NCI-H2107 (cell line): ENCODE data around the gene ZBTB44.
"Not testable (repeated sequence)": the region's sequence is repeated elsewhere in the genome, so short reads cannot be mapped to it uniquely, and the experiment has no call there.

ENCODE experiments used
- DNase-seq: peaks from one replicate; lab custom pipeline; 2025; lab: John Stamatoyannopoulos, UW

The ZBTB44 gene, protein sequence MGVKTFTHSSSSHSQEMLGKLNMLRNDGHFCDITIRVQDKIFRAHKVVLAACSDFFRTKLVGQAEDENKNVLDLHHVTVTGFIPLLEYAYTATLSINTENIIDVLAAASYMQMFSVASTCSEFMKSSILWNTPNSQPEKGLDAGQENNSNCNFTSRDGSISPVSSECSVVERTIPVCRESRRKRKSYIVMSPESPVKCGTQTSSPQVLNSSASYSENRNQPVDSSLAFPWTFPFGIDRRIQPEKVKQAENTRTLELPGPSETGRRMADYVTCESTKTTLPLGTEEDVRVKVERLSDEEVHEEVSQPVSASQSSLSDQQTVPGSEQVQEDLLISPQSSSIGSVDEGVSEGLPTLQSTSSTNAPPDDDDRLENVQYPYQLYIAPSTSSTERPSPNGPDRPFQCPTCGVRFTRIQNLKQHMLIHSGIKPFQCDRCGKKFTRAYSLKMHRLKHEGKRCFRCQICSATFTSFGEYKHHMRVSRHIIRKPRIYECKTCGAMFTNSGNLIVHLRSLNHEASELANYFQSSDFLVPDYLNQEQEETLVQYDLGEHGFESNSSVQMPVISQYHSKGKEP

DNA sequence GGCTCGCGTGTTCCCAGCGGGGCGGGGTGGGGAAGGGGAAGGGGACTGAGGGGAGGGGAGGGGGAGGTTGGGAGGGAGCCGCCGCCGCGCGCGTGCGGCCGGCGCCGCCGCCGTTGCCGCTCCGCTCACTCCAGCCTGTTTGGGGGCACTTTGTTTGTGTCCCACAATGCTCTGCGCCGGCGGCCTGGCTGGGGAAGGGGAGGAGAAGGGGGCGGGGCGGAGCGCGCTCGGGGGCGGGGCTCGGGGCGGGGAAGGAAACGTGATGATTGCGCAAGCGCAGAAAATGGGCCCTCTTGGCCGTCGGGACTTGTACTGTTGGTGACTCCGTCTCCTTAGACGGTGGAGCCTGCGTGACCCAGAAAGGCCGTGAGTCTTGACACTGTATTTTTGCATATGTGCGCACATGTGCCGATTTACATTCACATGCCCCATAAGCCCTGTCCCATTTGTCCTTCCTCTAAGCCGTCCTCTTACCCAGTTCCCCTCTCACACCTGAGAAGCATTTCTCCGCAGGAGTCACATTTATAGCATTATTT is at the start of gene ZBTB44:
Gene ZBTB44 (minus strand): TSS at position 168 of the 536 bp plus-strand sequence. CDS start 53,044 bp downstream, outside the sequence.
- peak; percentile 89 for DNase-seq

DNA sequence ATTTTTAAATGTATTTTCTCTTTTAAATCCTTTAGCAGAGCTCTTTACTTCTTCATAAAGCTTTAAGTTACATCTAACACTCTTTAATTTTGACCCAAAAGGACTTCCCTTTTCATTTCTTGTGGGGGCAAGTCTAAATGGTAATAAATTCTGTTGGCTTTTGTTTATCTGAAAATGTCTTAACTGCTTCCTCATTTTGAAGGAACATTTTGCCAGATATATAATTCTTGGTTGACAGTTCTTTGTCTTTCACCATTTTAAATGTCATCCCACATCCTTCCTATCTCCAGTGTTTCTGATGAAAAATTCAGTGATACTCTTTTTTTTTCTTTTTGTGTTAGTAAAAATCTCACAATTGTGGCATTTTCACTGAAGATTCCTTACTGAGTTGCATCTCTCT is 44.7 kb upstream of the ZBTB44 start:
- DNase-seq: no peak

DNA sequence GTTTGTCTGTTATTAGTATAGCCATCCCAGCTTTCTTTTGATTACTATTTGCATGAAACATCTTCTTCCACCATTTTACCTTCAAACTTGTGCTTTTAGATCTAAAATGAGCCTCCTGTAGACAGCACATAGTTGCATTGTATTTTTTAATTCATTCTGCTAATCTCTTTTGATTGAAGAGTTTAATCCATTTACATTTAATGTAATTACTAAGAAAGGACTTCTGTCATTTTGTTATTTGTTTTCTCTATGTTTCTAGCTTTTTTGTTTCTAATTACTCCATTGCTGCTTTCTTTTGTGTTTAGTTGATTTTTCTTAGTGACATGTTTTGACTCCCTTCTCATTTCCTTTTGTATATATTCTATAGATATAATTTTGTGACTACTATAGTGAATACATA is 43.7 kb upstream of the ZBTB44 start:
- DNase-seq: no peak

DNA sequence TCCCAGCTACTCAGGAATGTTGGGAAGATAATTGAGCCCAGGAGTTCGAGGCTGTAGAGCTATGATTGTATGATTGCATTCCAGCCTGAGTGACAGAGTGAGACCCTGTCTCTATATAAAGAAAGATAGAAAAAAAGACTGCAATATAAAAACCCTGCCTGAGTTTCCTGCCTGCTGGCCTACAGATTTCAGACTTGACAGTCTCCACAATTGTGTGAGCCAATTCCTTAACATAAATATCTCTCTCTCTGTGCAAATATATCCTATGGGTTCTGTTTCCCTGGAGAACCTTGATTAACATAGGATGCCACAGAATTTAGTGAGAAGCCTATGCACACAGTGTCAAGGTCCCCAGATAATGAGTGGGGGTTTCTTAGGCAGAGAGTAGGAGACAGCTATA is 32.5 kb upstream of the ZBTB44 start:
- DNase-seq: no peak

DNA sequence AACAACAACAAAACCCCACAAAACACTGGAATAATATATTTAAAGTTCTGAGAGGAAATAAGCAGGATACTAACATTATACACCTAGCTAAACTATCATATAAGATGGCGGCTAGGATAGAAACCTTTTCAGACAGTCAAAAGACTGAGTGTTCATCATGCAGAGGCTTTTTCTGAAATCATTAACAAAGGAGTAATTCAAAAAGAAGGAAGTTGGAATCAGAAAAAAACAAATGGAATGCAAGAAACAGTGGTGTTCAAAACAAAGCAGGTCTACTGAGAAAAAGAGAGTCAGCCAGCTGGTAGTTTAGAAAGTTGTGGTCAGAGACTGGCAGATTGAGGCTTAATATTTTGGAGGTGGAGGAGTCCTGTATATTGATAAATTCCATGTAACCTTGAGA is 30.1 kb upstream of the ZBTB44 start:
- no peak for DNase-seq

DNA sequence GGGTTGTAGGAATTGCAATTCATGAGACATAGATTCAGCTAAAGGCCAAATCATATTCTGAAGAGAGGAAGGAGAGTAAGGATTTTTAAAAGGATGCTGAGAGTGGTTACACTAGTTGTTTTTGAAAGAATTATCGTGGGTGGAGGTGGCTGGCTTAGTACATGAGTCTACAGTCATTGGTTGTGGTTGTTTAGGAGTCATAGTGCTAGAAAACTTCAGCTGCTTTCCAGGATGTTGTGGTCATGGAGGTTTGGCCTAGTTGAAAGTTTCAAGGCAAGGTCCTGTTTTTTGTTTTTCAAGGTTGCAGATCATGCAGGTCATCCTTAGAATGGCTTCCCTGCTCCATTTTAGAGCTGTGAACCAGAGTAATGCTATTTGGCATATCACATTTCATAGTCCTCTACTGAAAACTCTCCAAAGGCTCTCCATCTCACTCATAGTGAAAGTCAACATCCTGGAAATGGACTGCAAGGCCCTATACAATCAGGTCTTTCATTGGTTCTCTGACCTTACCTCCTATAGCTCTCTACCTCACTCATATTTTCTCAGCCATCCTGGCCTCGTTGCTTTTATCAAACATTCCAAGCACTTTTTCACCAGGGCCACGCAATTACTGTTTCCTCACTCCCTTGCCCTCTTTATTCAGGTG is 26.1 kb upstream of the ZBTB44 start:
- no peak for DNase-seq

DNA sequence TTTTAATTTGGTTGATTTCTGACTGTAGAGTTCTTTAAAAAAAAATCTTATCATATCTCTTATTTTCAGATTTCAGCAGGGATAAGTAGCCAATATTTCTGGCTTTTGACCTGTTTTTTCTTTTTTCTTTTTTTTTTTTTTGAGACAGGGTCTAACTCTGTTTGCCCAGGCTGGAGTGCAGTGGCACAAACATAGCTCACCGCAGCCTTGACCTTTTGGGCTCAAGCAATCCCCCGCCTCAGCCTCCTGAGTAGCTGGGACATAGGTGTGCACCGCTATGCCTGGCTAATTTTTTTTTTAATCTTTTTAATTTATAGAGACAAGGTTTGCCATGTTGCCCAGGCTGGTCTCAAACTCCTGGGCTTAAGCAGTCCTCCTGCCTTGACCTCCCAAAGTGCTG is 23.9 kb upstream of the ZBTB44 start:
- DNase-seq: no peak

DNA sequence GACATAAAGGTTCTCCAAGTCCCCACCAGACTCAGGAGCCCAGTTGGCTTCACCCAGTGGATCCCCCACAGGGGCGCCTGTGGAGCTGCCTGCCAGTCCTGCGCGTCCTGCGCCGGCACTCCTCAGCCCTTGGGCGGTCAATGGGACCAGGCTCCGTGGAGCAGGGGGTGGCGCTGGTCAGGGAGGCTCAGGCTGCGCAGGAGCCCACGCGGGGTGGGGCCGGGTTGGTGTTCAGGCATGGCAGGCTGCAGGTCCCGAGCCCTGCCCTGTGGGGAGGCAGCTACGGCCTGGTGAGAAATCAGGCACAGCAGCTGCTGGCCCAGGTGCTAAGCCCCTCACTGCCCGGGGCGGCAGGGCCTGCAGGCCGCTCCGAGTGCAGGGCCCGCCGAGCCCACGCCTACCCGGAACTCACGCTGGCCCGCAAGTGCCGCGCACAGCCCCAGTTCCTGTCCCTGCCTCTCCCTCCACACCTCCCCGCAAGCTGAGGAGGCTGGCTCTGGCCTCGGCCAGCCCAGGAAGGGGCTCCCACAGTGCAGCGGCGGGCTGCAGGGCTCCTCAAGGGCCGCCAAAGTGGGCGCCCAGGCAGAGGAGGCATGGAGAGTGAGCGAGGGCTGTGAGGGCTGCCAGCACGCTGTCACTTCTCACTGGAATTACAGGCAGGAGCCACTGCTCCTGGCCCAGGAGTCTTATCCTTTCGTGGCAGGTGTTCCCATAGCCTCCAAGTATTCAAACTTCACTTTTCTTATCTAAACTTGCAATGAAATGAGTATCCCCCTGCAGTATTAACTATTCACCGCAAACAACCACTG is 22.8 kb upstream of the ZBTB44 start:
- no peak for DNase-seq

DNA sequence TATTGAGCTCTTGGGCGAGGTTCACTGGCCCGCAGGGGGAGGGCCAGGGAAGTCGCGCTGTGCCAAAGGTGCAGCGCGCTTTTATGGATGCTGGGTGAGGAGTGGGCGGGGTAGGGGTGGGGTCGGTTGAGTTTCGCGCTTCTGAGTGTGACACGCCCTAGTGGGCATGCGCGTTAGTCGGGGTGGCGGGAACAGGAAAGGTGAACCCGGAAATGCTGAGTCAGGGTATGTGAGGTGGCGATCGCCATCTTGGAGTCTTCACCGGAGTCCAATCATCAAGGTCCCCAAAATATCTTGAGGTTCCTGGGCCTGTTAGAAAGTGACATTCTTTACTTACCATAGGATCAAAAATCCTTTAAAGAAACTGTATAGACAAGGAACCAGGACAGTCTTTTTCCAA is 16.7 kb upstream of the ZBTB44 start:
- DNase-seq: not testable (repeated sequence)

DNA sequence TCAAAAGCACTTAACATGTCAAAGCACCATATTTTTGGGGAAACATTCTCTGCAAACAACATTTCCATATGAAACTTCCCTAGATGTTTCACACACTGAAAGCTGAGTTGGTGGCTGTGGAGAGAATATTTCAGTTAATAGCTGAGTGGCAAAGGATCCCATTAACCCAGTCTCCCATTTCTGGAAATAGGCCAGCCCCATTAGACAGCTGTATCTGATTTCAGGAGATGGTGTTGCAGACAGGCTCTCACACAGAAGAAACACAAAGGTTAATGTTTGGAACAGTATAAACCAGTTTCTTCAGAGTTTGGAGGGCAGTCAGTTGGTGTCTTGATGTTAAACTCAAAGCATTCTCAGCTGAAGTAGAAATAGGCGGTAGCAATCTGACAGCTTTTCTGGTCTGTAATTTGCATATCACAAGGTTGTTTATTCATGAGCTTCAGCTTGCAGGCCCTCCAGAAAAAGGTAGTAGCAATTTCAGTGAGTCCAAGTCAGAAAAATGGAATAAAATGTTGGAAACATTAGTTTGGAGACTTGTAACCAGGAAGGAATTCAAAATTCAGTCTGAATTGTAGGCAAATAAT is 15.5 kb upstream of the ZBTB44 start:
- peak; percentile 65 for DNase-seq

DNA sequence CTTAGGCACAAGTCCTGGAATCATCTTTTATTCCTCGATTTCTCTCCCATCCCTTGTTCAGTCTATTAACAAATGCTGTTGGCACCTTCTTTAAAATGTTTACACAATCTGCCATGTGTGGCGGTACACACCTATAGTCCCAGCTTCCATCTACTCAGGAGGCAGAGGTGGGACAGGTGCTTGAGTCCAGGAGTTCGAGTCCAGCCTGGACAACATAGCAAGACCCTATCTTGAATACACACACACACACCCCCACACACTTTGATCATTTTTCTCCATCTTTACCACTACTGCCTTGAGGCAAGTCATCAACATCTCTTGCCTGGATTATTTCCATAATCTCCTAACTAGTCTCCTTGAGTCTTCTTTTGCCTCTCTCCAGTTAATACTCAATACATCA is 13.7 kb upstream of the ZBTB44 start:
- no peak for DNase-seq

DNA sequence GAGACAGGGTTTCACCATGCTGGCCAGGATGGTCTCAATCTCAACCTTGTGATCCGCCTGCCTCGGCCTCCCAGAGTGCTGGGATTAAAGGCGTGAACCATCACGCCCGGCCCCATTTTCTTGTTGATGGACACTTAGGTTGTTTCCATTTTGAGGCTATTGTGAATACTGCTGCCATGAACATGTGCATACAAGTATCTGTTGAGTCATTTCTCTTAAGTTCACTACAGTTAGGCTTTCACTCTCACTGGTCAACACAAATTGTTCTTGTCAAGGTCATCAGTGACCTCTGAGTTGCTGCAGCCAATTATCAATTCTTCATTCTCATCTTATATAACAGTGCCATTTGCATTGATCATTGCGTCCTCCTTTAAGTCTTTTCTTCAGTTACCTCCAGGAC is 13.0 kb upstream of the ZBTB44 start:
- no peak for DNase-seq

DNA sequence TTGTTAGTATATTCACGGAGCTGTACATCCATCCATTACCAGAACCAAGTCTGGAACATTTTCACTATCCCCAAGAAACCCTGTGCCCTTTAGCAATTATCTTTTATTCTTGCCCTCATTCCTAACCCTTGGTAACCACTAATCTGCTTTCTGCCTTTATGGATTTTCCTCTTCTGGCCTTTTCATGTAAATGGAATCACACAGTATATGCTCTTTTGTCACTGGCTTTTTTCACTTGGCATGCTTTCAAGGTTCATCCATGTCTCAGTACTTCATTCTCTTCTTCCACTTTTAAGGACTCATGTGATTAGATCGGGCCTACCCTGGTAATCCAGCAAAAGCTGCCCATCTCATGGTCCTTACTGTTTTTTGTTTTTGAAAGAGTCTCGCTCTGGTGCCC is 11.0 kb upstream of the ZBTB44 start:
- DNase-seq: no peak

DNA sequence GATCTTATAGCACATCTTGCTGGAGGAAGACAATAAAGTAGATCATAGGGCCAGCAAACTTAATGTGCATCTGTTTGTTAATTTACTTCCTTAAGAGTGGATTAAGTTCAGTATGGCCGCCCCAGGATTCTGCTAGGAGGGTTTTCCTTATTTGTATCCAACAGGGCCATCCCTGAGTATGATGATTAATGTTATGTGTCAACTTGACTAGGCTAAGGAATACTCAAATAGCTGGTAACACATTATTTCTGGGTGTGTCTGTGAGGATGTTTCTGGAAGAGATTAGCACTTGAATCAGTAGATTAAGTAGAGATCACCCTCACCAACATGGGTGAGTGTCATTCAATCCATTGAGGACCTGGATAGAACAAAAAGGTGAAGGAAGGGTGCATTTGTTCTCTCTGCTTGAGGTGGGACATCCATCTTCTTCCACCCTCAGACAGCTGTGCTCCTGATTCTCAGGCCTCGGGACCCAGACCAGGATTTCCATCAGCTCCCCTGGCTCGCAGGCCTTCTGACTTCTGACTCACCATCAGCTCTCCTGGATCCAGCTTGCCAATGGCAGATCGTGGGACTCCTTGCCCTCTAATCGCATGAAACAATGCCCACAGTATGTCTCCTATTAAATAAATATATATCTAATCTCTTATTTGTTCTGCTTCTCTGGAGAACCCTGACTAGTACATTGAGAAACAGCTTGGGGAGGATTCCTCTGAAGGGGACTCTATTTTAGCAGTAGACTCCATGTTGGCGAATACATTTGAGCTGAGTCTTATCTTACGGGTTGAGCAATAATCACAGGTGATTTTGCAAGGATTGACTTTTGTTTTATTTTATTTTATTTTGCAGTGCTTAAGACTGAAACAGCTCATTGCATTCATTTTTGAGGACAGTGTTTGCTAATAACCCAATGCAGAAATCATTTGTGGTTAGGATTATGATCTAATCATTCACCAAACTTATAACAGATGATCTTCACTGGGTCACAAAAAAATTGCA is 9.0 kb upstream of the ZBTB44 start:
- DNase-seq: no peak

DNA sequence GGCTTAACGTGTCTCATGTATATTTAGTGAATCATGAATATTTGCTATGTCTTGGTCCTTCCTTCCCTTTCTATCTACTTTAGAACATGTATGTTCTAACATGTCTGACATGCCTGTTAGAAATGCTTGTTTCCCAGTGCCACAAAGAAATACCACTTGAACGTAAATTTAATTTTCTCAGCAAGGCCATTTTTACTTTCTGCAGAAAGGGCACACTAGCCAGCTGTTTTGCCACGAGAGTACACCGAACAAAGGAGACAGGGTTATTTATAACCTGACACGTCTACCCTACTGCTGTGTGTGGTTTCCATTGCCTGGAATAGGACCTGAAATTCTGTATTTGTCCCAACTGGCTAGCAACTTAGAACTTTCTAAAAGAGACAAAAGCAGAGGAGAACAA is 7.4 kb upstream of the ZBTB44 start:
- DNase-seq: no peak

DNA sequence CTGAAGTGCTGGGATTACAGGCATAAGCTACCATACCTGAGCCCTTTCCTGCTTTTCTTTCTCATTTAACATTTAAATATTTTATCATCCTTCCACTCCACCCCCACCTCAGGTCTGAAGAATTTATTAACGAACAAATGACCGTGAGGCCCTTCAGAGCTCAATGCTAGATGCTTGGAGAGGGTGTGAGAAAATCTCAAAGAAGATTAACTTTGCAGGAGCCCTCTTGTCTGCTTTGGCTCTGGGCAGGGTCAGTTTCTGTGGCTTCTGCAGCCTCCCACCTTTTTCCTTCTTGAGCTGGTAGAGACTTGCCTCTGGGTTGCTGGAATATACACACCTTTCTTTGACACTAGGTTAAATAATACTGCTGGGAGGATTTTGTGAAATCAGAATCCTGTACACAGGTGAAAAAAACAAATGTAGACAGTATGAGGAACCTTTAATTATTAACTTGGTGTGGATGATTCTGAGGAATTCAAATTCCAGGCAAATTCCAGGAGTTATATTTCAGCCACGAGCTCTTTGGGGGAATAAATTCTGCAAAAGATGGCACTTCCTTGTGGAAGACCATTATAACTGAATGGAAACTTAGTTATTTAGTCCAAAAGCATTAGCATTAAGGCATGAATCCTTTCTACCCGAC is 3.4 kb upstream of the ZBTB44 start:
- DNase-seq: no peak

DNA sequence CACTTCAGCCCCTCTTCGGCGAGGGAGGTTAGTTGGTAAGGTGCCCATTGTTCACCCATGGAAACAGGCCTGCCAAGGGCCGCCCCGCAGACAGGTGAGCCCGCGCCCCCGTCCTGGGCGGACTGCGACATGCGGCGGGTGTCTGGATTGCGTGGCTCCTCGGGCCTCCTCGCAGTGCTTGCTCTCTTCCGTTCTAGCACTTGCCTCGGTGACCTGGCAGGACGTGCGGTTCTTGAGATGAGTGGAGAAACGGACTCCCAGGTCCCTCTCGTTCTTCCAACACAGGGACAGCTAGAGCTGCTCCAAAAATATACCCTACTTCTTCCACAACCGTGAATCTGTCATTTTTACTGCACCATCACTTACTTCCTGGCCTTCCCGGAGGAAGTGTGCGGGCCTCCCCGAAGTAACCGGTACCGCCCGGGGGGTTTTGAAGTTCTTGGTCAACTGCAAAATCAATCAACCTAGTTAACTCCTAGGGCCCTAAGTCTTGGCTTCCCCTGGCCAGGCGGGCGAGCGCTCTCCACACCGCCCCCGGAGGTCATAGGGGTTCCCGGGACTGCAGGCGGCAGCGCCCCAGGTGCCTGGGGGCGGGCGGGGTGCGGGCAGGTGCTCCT is 745 bp upstream of the ZBTB44 start:
- no peak for DNase-seq

DNA sequence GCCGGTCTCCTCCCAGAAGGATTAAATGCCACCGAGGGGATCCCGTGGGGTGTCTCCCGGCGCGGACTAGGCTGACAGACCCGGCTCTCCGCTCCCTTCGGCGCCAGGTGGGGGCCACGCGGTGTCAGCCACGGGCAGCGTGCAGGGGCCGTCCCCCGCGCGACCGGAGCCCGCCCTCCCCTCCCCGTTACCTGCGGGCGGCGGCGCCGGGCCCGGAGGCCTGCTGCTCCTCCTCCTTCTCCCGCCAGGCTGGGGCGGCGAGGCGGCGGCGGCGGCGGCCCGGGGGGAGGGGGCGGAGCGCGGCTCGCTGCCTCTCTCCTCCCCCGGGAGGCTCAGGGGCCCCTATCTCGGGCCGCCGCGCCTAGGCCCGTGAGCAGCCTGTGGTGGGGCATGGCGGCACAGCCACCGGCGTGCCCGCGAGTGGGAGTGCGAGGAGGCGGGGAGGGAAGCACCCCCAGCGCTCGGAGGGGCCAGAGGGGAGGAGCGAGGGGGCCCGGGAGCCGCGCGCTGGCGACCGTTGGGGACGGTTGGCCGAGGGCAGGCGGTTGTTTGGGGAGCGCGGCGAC is 450 bp downstream of the ZBTB44 start:
- DNase-seq: peak; percentile 26
